ENCODE data around the gene BLNK. TPM values are rescaled to one million over a fixed set of nuclear protein-coding genes. Genes with fewer than 3 reads are reported as not detected.

The BLNK gene
- total RNA-seq, 1 donor, result 0.36 TPM

DNA sequence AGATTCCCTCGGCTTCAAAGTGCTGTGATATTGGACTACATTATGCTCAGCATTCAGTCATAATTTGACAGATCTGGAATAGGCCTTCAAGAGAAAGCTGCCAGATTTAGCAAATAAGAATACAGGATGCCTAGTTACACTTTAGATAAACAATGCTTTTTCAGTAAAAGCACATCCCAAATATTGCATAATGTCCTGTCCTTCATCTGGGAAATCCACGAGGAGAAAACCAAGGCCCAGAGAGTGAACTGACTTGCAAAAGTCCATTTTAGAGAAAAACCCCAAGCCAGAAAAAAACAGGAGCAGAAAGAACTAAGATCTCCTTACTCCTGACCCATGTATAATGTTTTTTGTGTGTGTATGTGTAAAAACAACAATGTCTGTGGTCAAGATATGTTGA lies 12.0 kb upstream of the BLNK start:
- Histone ChIP-seq H3K4me1 (ENCODE audit: insufficient read depth, low read length) (no peaks in the 10 kb centered on the region), H3K27me3 (ENCODE audit: insufficient read depth, low read length) (no peaks in the 10 kb centered on the region), H3K27ac (ENCODE audit: low read depth, low read length) (no peak overlapping the region), H3K36me3 (ENCODE audit: insufficient read depth, low read length) (no peaks in the 10 kb centered on the region), H3K4me3 (ENCODE audit: insufficient read depth, low read length) (no peak overlapping the region), H3K79me2 (ENCODE audit: insufficient read depth, low read length) (no peaks in the 10 kb centered on the region), H3K9me3 (ENCODE audit: low read depth, low read length) (no peaks in the 10 kb centered on the region), H3K4me2 (ENCODE audit: insufficient read depth, low read length) (no peak overlapping the region), H2AFZ (ENCODE audit: low read length) (no peak overlapping the region), H4K20me1 (ENCODE audit: insufficient read depth, low read length) (no peaks in the 10 kb centered on the region)
- DNase-seq (ENCODE audit: insufficient read length, low spot score, missing footprints), result no peak
- TF ChIP-seq, protein P1, sequence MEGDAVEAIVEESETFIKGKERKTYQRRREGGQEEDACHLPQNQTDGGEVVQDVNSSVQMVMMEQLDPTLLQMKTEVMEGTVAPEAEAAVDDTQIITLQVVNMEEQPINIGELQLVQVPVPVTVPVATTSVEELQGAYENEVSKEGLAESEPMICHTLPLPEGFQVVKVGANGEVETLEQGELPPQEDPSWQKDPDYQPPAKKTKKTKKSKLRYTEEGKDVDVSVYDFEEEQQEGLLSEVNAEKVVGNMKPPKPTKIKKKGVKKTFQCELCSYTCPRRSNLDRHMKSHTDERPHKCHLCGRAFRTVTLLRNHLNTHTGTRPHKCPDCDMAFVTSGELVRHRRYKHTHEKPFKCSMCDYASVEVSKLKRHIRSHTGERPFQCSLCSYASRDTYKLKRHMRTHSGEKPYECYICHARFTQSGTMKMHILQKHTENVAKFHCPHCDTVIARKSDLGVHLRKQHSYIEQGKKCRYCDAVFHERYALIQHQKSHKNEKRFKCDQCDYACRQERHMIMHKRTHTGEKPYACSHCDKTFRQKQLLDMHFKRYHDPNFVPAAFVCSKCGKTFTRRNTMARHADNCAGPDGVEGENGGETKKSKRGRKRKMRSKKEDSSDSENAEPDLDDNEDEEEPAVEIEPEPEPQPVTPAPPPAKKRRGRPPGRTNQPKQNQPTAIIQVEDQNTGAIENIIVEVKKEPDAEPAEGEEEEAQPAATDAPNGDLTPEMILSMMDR (IDR thresholded peaks at IDR 0.05; ENCODE audit: extremely low read depth, low read depth, low read length), result no peak

DNA sequence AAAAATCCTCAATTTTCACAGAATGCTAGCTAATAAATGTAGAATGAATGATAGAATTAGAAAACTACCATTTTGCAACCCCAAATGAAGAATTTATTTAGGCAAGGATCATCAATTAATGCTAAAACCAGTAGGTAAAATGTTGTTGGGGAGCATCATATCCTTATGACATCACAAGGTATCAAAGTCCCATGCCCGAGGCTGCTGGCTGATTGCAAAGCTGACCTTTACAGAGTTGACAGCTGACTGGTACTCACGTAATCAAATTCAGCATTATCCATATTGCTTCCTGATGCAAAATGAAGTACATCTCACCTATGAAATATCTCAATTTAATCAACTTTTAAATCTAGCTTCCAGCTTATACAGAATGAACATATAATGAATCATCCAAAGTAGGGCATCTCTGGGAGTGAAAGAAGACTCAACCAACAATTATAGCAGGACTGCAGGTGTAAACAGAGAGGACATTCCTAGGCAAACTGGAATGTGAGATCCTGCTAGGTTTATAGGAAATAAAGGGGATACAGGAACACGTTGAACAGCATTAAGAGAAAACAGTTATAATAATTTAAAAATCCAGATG lies 10.2 kb upstream of the BLNK start:
- Histone ChIP-seq H3K79me2 (ENCODE audit: insufficient read depth, low read length) (no peaks in the 10 kb centered on the region), H2AFZ (ENCODE audit: low read length) (no peak overlapping the region), H3K36me3 (ENCODE audit: insufficient read depth, low read length) (no peaks in the 10 kb centered on the region), H3K27ac (ENCODE audit: low read depth, low read length) (no peak overlapping the region), H4K20me1 (ENCODE audit: insufficient read depth, low read length) (no peaks in the 10 kb centered on the region), H3K4me3 (ENCODE audit: insufficient read depth, low read length) (no peak overlapping the region), H3K4me1 (ENCODE audit: insufficient read depth, low read length) (no peaks in the 10 kb centered on the region), H3K4me2 (ENCODE audit: insufficient read depth, low read length) (no peak overlapping the region), H3K9me3 (ENCODE audit: low read depth, low read length) (no peaks in the 10 kb centered on the region), H3K27me3 (ENCODE audit: insufficient read depth, low read length) (no peaks in the 10 kb centered on the region)
- DNase-seq (ENCODE audit: insufficient read length, low spot score, missing footprints), result no peak
- TF ChIP-seq, protein P1 (IDR thresholded peaks at IDR 0.05; ENCODE audit: extremely low read depth, low read depth, low read length), result no peak

DNA sequence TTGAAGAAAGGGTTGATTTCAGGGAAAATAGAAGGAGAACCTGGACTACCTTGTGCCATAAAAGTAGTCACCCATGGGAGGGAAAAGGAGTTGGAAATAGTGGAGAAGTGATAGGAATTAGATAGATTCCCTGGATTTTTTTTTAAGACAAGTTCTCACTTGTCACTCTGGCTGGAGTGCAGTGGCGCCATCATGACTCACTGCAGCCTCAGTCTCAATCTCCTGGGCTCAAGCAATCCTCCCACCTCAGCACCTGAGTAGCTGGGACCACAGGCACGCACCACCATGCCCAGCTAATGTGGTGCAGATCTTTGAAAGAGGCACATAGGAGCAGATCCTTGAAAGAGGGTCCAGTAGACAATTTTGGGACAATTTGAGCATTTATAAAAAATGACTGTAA lies 9.5 kb upstream of the BLNK start:
- no peak for DNase-seq (ENCODE audit: insufficient read length, low spot score, missing footprints)
- H3K27ac ChIP-seq (ENCODE audit: low read depth, low read length), result no peak overlapping the region

DNA sequence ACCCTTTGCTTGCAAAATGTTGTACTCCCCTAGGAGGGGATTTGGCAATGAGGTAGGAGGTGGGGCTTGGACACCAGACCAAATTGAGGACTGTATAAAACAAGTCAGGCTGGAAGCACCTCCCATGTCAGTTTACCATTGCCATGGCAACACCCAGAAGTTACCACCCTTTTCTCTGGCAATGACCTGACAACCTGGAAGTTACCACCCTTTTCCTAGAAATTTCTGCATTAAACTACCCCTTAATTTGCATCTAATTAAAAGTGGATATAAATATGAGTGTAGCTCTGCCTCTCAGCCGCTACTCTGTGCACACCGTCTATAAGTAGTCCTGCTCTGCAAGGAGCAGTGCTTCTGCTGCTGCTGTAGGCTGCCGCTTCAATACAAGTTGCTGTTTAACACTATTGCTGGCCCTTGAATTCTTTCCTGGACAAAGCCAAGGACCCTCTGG lies 7.8 kb upstream of the BLNK start:
- Histone ChIP-seq H3K36me3 (ENCODE audit: insufficient read depth, low read length) (no peaks in the 10 kb centered on the region), H2AFZ (ENCODE audit: low read length) (no peak overlapping the region), H3K4me1 (ENCODE audit: insufficient read depth, low read length) (no peaks in the 10 kb centered on the region), H3K4me3 (ENCODE audit: insufficient read depth, low read length) (no peak overlapping the region), H3K9me3 (ENCODE audit: low read depth, low read length) (no peaks in the 10 kb centered on the region), H4K20me1 (ENCODE audit: insufficient read depth, low read length) (no peaks in the 10 kb centered on the region), H3K4me2 (ENCODE audit: insufficient read depth, low read length) (no peak overlapping the region), H3K27me3 (ENCODE audit: insufficient read depth, low read length) (no peaks in the 10 kb centered on the region), H3K79me2 (ENCODE audit: insufficient read depth, low read length) (no peaks in the 10 kb centered on the region), H3K27ac (ENCODE audit: low read depth, low read length) (no peak overlapping the region)
- no peak for DNase-seq (ENCODE audit: insufficient read length, low spot score, missing footprints)
- TF ChIP-seq, protein P1 (IDR thresholded peaks at IDR 0.05; ENCODE audit: extremely low read depth, low read depth, low read length), result no peak

More for the DNA sequence above, 9.5 kb upstream of the BLNK start:
- no peak overlapping the region for H3K4me3 ChIP-seq (ENCODE audit: insufficient read depth, low read length)
- no peaks in the 10 kb centered on the region for H4K20me1 ChIP-seq (ENCODE audit: insufficient read depth, low read length)
- no peaks in the 10 kb centered on the region for H3K79me2 ChIP-seq (ENCODE audit: insufficient read depth, low read length)
- H3K9me3 ChIP-seq (ENCODE audit: low read depth, low read length), result no peaks in the 10 kb centered on the region
- H3K4me1 ChIP-seq (ENCODE audit: insufficient read depth, low read length), result no peaks in the 10 kb centered on the region
- H3K36me3 ChIP-seq (ENCODE audit: insufficient read depth, low read length), result no peaks in the 10 kb centered on the region
- no peaks in the 10 kb centered on the region for H3K27me3 ChIP-seq (ENCODE audit: insufficient read depth, low read length)
- no peak overlapping the region for H2AFZ ChIP-seq (ENCODE audit: low read length)
- TF ChIP-seq, protein P1 (IDR thresholded peaks at IDR 0.05; ENCODE audit: extremely low read depth, low read depth, low read length), result no peak
- H3K4me2 ChIP-seq (ENCODE audit: insufficient read depth, low read length), result no peak overlapping the region

All from osteoblast (primary cell).